Esophagus muscularis mucosa (tissue), 4 donors: ENCODE data around the gene VMP1.

Experiments
- CTCF ChIP-seq, 3 experiments: fragments of 200-600 bp in 2 of 3; fragments of 450-650 bp in 1 of 3; sonication (generic) in 2 of 3; IDR thresholded peaks; one replicate each; pipeline ENCODE4 v1.5.1; 2017 to 2019; ENCODE audit warnings: antibody characterized with exemption in 3 of 3, mild to moderate bottlenecking in 2 of 3, moderate library complexity in 1 of 3
- EP300 ChIP-seq: sonication (generic); formaldehyde crosslinking; IDR thresholded peaks from one replicate; pipeline ENCODE4 v1.6.1; 2017; ENCODE audit warnings: antibody characterized with exemption
- POLR2A ChIP-seq: fragments of 450-650 bp; IDR thresholded peaks from one replicate; pipeline ENCODE4 v1.6.1; 2017; ENCODE audit warnings: antibody characterized with exemption, moderate library complexity, mild to moderate bottlenecking, low read depth

DNA sequence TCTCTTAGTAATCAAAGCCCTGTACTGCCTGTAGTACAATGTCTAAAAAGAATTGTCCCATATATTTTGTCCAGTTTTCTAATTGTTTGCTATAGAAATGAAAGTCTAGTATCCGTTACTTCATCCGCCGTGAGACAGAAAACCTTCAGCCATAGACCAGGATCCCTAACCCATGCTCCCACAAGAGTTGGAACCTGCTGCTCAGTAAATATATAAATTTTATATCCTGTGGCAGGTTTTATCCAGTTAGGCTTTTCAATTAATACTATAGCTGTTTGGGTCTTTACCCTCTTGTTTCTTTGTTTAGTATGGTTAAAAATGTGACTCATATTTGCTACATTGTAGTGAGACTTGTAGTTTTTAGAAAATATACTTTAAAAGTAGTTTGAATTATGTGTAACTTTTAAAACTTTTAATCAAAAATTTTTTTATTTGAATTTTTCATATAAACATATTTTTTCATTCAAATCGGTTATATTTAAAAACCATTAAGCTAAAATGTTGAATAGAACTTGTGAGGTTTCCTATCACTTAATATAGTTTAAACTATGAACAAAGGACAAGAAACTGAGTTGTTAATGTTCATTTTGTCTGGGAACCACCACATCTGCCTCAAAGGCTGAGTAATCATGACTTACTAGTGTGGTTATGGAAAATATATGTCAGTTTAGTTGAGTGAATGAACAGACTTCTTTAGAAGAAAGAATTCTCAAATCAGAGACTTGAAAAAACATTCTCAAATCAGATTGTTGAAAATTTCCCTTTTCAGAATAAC is 54.8 kb downstream of the VMP1 start:
- TF ChIP-seq CTCF (IDR thresholded peaks at IDR 0.05) (no peak), POLR2A (no peak), EP300 (no peak)
